Loucy (cell line): ENCODE data around the gene OR52K2.

Experiments
- EZH2phosphoT487 ChIP-seq: fragments of 200-600 bp; IDR thresholded peaks from 2 replicates; pipeline ENCODE4 v1.6.1; 2018; ENCODE audit warnings: antibody characterized with exemption, mild to moderate bottlenecking, moderate library complexity, borderline replicate concordance
- TF ChIP-seq, protein P1 (sequence below): fragments of 200-600 bp; sonication (generic); conservative IDR thresholded peaks from 2 replicates; pipeline ENCODE4 v1.5.1; 2014; ENCODE audit warnings: mild to moderate bottlenecking, antibody characterized with exemption, low read length

DNA sequence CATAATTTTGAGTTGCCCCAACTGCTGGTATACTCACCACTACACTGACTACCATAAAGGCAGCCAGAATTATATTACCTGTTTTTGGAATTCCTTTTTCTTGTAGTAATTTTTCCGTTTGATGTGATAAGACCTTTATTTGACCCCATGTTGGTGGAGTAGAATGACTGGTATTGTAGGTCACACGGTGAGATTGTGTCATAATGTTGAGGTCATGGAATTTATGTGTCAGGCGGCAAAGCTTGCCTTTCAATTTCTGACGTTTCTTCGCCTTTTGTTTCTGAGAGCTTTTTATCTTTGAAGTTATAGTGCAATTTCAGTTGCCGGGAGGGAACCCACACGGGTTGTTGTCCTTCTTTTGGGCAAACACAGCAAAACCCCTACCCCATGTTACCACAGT lies 46.4 kb downstream of the OR52K2 start:
- TF ChIP-seq, protein P1, sequence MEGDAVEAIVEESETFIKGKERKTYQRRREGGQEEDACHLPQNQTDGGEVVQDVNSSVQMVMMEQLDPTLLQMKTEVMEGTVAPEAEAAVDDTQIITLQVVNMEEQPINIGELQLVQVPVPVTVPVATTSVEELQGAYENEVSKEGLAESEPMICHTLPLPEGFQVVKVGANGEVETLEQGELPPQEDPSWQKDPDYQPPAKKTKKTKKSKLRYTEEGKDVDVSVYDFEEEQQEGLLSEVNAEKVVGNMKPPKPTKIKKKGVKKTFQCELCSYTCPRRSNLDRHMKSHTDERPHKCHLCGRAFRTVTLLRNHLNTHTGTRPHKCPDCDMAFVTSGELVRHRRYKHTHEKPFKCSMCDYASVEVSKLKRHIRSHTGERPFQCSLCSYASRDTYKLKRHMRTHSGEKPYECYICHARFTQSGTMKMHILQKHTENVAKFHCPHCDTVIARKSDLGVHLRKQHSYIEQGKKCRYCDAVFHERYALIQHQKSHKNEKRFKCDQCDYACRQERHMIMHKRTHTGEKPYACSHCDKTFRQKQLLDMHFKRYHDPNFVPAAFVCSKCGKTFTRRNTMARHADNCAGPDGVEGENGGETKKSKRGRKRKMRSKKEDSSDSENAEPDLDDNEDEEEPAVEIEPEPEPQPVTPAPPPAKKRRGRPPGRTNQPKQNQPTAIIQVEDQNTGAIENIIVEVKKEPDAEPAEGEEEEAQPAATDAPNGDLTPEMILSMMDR: no peak
- TF ChIP-seq EZH2phosphoT487: no peak
